Esophagus muscularis mucosa (tissue), 3 donors: ENCODE results near the gene ENTPD5.

Experiments
- POLR2A ChIP-seq: fragments of 450-650 bp; IDR thresholded peaks from one replicate; pipeline ENCODE4 v1.6.1; 2017; ENCODE audit warnings: antibody characterized with exemption, moderate library complexity, mild to moderate bottlenecking, low read depth
- TF ChIP-seq, protein P1 (sequence below), 3 experiments: fragments of 200-600 bp in 2 of 3; fragments of 450-650 bp in 1 of 3; sonication (generic) in 2 of 3; IDR thresholded peaks; one replicate each; pipeline ENCODE4 v1.5.1; 2017 to 2019; ENCODE audit warnings: antibody characterized with exemption in 3 of 3, mild to moderate bottlenecking in 2 of 3, moderate library complexity in 1 of 3

DNA sequence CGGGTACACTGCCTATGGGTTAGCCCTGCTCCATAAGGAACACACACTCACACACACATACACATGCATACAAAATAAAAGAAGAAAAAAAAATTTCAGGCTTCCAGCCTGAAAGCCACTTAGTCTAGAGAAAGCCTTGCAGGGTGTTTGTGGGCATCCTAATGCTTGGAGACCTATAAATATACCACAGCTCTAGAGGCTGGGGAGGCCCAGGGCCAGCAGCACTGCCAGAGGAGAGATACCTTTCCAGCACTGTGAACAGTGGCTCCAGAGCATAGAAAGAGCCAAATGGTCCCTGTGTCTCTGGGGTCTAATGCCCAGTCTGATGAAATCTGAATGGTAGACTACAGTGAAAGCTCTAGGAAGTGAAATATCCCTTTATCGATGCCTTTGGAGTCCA lies 82.1 kb downstream of the ENTPD5 start:
- TF ChIP-seq, protein P1, sequence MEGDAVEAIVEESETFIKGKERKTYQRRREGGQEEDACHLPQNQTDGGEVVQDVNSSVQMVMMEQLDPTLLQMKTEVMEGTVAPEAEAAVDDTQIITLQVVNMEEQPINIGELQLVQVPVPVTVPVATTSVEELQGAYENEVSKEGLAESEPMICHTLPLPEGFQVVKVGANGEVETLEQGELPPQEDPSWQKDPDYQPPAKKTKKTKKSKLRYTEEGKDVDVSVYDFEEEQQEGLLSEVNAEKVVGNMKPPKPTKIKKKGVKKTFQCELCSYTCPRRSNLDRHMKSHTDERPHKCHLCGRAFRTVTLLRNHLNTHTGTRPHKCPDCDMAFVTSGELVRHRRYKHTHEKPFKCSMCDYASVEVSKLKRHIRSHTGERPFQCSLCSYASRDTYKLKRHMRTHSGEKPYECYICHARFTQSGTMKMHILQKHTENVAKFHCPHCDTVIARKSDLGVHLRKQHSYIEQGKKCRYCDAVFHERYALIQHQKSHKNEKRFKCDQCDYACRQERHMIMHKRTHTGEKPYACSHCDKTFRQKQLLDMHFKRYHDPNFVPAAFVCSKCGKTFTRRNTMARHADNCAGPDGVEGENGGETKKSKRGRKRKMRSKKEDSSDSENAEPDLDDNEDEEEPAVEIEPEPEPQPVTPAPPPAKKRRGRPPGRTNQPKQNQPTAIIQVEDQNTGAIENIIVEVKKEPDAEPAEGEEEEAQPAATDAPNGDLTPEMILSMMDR (IDR thresholded peaks at IDR 0.05): no peak
- no peak for TF ChIP-seq POLR2A
